ENCODE data around the gene TFRC.

- TF ChIP-seq CTCF (conservative IDR thresholded peaks at IDR 0.05; ENCODE audit: low read depth, low read length) = no peak
- no peak for TF ChIP-seq EZH2 (IDR thresholded peaks at IDR 0.05; ENCODE audit: borderline replicate concordance, low read depth, low read length, poor library complexity, severe bottlenecking)
These were observed 14.5 kb downstream of the TFRC start for GRCh38 chr3:196067439-196067838.

All from A673 (cell line).